ENCODE results near the gene SLC30A4. TPM values are rescaled to one million over a fixed set of nuclear protein-coding genes. Genes with fewer than 3 reads are reported as not detected.

The SLC30A4 gene
- total RNA-seq, 1 donor from 2014 or later = 2.1 TPM

DNA sequence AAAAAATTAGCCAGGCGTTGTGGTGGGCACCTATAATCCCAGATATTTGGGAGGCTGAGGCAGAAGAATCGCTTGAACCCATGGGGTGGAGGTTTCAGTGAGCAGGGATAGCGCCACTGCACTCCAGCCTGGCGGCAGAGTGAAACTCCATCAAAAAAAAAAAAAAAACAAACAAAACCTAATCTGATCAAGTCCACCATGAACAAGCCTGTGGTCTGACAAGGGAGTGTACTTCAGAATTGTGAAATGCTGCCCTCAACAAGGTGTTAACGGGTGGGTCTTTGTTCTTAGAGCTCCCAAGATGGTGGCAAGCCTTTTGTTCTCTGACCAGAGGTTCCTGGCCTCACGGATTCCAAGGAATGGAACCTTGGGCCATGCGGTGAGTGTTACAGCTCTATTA, 24.2 kb upstream of the SLC30A4 start:
- no peak for TF ChIP-seq CTCF (conservative IDR thresholded peaks at IDR 0.05; ENCODE audit: low read depth, low read length)
- DNase-seq (ENCODE audit: low read depth) = no peak
- H3K4me3 ChIP-seq (ENCODE audit: low read depth, low read length) = no peak overlapping the region

DNA sequence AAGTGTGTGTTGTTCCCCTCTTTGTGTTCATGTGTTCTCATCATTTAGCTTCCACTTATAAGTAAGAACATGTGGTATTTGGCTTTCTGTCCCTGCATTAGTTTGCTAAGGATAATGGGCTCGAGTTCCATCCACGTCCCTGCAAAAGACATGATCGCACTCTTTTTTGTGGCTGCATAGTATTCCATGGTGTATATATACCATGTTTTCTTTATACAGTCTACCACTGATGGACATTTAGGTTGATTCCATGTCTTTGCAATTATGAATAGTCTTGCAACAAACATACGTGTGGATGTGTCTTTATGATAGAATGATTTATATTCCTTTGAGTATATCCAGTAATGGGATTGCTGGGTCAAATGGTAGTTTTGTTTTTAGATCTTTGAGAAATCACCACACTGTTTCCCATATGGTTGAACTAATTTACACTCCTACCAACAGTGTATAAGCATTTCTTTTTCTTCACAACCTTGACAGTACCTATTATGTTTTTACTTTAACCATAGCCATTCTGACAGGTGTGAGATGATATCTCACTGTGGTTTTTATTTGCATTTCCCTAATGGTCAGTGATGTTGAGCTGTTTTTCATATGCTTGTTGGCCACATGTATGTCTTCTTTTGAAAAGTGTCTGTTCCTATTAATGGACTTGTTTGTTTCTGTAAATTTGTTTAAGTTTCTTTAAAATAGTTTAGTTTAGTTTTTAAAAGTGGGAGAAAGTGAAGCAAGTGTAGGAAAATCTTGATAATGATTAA, 21.9 kb upstream of the SLC30A4 start:
- TF ChIP-seq CTCF (conservative IDR thresholded peaks at IDR 0.05; ENCODE audit: low read depth, low read length) = no peak
- no peak overlapping the region for H3K4me3 ChIP-seq (ENCODE audit: low read depth, low read length)
- DNase-seq (ENCODE audit: low read depth) = no peak

DNA sequence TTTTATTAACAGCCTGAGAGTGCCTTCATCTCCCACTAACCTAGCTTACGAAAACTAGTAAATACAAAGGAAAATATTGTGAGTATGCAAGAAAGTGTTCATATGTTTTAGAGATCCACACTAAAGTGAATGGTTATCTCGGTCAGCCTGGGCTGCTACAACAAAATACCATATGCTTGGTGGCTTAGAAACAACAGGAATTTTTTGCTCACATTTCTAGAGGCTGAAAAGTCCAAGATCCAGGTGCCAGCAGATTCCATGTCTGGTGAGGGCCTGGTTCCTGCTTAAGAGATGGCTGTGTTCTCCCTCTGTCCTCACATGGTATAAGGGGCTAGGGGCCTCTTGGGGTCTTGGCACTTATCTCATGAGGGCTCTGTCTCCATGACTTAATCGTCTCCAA, 20.5 kb upstream of the SLC30A4 start:
- DNase-seq (ENCODE audit: low read depth) = no peak
- H3K4me3 ChIP-seq (ENCODE audit: low read depth, low read length) = no peak overlapping the region
- TF ChIP-seq CTCF (conservative IDR thresholded peaks at IDR 0.05; ENCODE audit: low read depth, low read length) = no peak

DNA sequence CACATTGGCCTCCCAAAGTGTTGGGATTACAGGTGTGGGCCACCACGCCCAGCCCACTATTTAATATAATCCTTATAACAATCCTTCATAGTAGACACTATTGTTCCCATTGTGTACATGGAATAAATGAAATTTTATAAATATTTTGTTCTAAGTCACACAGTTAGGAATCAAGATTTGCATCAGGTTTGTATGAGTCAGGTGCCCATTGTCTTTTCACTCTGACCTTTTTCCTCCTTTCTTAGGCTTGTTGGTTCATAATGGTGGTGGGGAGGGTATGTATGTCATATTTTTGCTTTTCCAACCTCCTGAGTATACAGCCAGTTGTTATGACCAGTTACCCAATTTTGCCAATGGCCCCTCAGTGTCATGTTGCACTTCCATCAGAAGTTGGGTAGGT, 18.0 kb upstream of the SLC30A4 start:
- no peak for DNase-seq (ENCODE audit: low read depth)
- no peak for TF ChIP-seq CTCF (conservative IDR thresholded peaks at IDR 0.05; ENCODE audit: low read depth, low read length)
- H3K4me3 ChIP-seq (ENCODE audit: low read depth, low read length) = no peak overlapping the region

GRCh38 chr15:45539680-45540079, 17.1 kb upstream of the SLC30A4 start:
- TF ChIP-seq CTCF (conservative IDR thresholded peaks at IDR 0.05; ENCODE audit: low read depth, low read length) = no peak
- H3K4me3 ChIP-seq (ENCODE audit: low read depth, low read length) = no peak overlapping the region
- DNase-seq (ENCODE audit: low read depth) = no peak

DNA sequence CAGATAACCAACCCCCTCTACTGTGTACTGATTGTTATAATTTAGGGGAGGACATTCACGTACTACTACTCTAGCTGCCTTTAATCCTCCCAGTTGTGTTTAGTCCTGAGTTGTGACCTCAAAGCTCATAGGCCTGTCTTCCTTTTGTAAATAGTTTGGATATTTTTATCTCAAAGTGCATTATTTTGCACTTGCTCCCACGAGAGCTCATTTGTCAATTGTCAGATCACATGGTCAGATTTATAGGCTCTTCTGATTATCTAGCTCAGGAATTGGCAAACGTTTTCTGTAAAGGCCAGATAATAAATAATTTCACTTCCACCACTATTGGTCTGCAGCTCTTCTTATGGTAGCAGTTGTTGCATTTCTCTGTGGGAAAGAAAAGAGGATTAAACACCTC, 14.4 kb upstream of the SLC30A4 start:
- DNase-seq (ENCODE audit: low read depth) = no peak
- H3K4me3 ChIP-seq (ENCODE audit: low read depth, low read length) = no peak overlapping the region
- TF ChIP-seq CTCF (conservative IDR thresholded peaks at IDR 0.05; ENCODE audit: low read depth, low read length) = no peak

DNA sequence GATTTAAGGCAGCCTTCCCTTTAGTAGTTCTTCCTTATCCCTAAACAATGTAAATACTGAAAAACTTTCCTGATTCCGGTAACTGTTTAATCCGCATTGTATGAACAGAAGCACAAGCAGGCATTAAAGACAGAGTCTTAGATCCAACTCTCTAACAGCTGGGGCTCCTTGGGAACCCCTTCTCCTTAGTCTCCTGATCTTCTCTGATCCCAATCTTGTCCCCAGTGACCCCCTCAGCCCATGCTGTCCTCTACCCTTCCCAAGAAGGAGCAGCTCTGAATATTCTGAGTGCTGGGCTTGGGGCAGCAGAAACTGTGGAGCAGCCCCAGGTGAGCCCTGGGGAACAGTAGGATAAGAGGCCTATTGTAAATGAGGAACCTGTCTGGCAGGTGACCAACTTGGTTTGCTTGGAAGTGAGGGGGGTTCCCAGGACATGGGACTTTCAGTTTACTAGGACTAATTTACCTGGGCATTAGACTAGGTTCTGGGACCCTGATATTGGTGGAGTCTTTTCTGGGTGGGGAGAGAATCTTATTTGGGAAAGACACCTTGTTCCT, 13.0 kb upstream of the SLC30A4 start:
- no peak for TF ChIP-seq CTCF (conservative IDR thresholded peaks at IDR 0.05; ENCODE audit: low read depth, low read length)
- no peak for DNase-seq (ENCODE audit: low read depth)
- no peak overlapping the region for H3K4me3 ChIP-seq (ENCODE audit: low read depth, low read length)

All from epithelial cell of proximal tubule (primary cell).